Muscle layer of duodenum (tissue), 2 donors: ENCODE measurements around the gene TRIM71.

ENCODE experiments used
- H3K27ac ChIP-seq: one replicate; pipeline ENCODE4 v1.7.0; 2013; ENCODE audit warnings: mild to moderate bottlenecking, low read length
- H3K27me3 ChIP-seq: one replicate; pipeline ENCODE4 v1.7.0; 2013; ENCODE audit warnings: low read depth, mild to moderate bottlenecking, control low read depth, low read length
- H3K36me3 ChIP-seq, 2 donors: one replicate each; pipeline ENCODE4 v1.7.0; 2013; ENCODE audit warnings: low read length in 2 of 2, control low read depth in 1 of 2, mild to moderate bottlenecking in 1 of 2; ENCODE audit not compliant: insufficient read depth in 2 of 2, control insufficient read depth in 1 of 2
- H3K4me1 ChIP-seq, 2 donors: one replicate each; pipeline ENCODE4 v1.7.0; 2013; ENCODE audit warnings: low read length in 2 of 2, mild to moderate bottlenecking in 2 of 2, control low read depth in 1 of 2, moderate library complexity in 1 of 2; ENCODE audit not compliant: insufficient read depth in 2 of 2, control insufficient read depth in 1 of 2
- H3K4me3 ChIP-seq, 2 donors: one replicate each; pipeline ENCODE4 v1.7.0; 2013; ENCODE audit warnings: low read length in 2 of 2, low read depth in 1 of 2, mild to moderate bottlenecking in 1 of 2
- H3K9me3 ChIP-seq, 2 donors: one replicate each; pipeline ENCODE4 v1.7.0; 2013; ENCODE audit warnings: low read length in 2 of 2, control low read depth in 1 of 2, mild to moderate bottlenecking in 1 of 2; ENCODE audit not compliant: control insufficient read depth in 1 of 2
- donor health status: healthy.

TRIM71 gene

GRCh38 chr3:32856901-32857507, 39.2 kb downstream of the TRIM71 start:
- H3K27ac ChIP-seq = no peak overlapping the region
- H3K4me3 ChIP-seq = no peak overlapping the region

DNA sequence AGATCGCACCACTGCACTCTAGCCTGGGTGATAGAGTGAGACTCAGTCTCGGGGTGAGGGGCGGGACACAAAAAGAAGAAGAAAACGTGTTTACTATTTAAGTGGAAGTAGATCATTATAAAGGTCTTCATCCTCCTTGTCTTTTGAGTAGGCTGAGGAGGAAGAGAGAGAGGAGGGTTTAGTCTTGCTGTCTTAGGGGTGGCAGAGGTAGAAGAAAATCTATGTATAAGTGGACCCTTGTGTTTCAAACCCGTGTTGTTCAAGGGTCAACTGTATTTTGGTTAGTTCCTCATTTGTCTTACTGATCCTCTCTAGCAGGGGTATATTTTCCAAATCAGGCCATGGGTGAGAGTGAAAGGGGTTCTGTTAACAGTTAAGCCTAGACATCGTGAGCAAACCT, 40.1 kb downstream of the TRIM71 start:
- no peaks in the 10 kb centered on the region for H3K4me1 ChIP-seq
- no peaks in the 10 kb centered on the region for H3K36me3 ChIP-seq
- no peaks in the 10 kb centered on the region for H3K27me3 ChIP-seq
- H3K9me3 ChIP-seq = no peaks in the 10 kb centered on the region
- no peak overlapping the region for H3K4me3 ChIP-seq
- no peak overlapping the region for H3K27ac ChIP-seq

More at GRCh38 chr3:32856901-32857507, 39.2 kb downstream of the TRIM71 start:
- Histone ChIP-seq H3K9me3 (no peaks in the 10 kb centered on the region), H3K27me3 (no peaks in the 10 kb centered on the region), H3K4me1 (no peaks in the 10 kb centered on the region), H3K36me3 (no peaks in the 10 kb centered on the region)

DNA sequence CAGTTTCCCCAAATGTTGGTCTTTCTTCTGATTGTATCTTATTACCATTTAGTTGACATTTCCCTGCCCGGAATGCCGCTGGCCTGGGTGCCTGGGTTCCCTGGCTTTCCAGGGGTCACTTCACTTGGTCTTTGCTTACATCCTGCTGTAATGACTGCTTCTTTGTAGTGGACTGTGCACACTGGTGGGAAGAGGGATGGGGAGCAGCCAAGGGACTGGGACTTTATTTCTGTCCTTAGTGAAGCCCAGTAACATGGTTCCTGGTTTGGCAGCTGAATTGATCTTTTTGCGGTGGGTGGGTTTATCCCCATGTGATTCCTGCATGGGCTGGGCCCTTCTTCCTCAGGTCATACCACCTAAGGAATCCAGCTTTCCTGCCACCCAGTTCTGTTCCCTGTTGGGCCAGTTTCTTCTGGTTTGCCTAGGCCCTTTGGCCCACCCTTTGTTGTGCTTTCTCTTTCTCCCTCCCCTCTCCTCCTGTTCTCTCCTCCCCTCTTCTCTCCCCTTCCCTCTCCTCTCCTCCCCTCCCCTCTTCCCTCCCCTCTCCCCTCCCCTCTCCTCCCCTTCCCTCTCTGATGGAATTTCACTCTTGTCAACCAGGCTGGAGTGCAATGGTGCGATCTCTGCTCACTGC, 41.9 kb downstream of the TRIM71 start:
- Histone ChIP-seq H3K4me3 (no peak overlapping the region), H3K36me3 (no peaks in the 10 kb centered on the region), H3K27ac (no peak overlapping the region), H3K27me3 (no peaks in the 10 kb centered on the region), H3K4me1 (no peaks in the 10 kb centered on the region), H3K9me3 (no peaks in the 10 kb centered on the region)

GRCh38 chr3:32860499-32860898, 42.7 kb downstream of the TRIM71 start:
- H3K27me3 ChIP-seq = no peaks in the 10 kb centered on the region
- no peaks in the 10 kb centered on the region for H3K9me3 ChIP-seq
- no peak overlapping the region for H3K4me3 ChIP-seq
- no peaks in the 10 kb centered on the region for H3K36me3 ChIP-seq
- H3K4me1 ChIP-seq = no peaks in the 10 kb centered on the region
- no peak overlapping the region for H3K27ac ChIP-seq

DNA sequence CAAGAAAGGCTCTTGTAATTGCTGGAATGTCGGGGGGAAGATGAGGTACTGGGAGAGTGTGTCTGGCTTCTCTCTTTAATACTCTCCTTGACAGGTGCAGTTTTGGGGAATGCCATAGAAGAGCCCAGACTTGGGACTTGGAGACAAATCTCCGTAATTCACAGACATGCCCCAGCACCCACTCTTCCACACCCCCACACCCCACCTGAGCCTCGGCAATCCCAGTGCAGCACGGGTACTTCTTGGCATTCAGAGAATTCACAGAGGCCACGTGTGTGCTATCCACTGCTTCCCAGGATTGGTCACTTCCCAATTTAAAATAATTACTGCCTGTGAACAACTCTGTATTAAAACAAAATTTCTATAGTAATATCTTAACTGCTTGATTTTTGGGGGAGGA, 43.9 kb downstream of the TRIM71 start:
- Histone ChIP-seq H3K4me3 (no peak overlapping the region), H3K27ac (no peak overlapping the region), H3K27me3 (no peaks in the 10 kb centered on the region), H3K4me1 (no peaks in the 10 kb centered on the region), H3K9me3 (no peaks in the 10 kb centered on the region), H3K36me3 (no peaks in the 10 kb centered on the region)

GRCh38 chr3:32862247-32862935, 44.6 kb downstream of the TRIM71 start:
- Histone ChIP-seq H3K9me3 (no peaks in the 10 kb centered on the region), H3K36me3 (no peaks in the 10 kb centered on the region), H3K4me1 (no peaks in the 10 kb centered on the region), H3K27ac (no peak overlapping the region), H3K27me3 (no peaks in the 10 kb centered on the region), H3K4me3 (no peak overlapping the region)

DNA sequence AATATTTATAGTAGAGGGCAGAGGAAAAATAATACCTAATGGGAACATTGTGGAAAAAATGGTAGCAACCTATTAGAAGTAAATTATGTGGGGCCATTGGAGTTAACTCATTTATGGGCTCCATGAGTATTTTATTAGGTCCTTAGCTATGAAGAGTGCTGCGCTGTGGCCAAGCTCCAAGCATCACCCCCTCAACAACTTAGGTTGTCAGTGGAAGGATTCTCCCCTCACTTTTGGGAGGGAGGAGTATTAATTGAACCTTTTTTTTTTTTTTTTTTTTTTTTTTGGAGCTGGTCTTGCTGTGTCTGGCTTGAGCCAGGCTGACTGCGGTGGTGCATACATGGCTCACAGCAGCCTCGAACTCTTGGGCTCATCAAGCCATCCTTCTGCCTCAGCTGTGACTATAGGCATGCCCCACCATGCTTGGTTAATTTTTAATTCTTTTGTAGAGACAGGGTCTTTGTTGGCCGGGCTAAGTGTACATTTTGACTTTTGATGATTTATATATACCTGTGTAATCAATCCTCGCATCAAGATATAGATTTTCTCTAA, 45.2 kb downstream of the TRIM71 start:
- Histone ChIP-seq H3K27me3 (no peaks in the 10 kb centered on the region), H3K9me3 (no peaks in the 10 kb centered on the region), H3K27ac (no peak overlapping the region)

DNA sequence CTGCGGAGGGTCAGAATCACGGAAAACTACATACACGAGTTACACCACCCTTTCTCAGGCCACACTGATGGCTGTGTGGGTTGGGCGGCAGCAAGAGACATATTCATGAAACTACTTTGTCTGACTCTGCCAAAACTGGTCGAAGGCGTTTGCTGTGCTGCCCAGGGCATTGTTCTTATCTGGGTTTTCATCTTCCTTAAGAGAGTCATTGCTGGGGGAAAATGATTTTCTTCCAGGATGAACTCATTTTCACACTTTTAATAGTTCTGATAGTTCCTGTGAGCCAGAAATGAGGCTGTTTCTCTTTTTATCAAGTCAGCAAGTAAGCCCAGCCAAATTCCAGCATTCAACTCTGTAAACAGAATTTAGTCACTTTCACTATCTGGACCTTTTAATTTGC, 47.6 kb downstream of the TRIM71 start:
- H3K4me3 ChIP-seq = no peak overlapping the region
- H3K27me3 ChIP-seq = no peaks in the 10 kb centered on the region
- H3K4me1 ChIP-seq = no peaks in the 10 kb centered on the region
- H3K36me3 ChIP-seq = no peaks in the 10 kb centered on the region
- no peak overlapping the region for H3K27ac ChIP-seq
- H3K9me3 ChIP-seq = no peaks in the 10 kb centered on the region

More for the DNA sequence above, 45.2 kb downstream of the TRIM71 start:
- Histone ChIP-seq H3K4me1 (no peaks in the 10 kb centered on the region), H3K36me3 (no peaks in the 10 kb centered on the region), H3K4me3 (no peak overlapping the region)

DNA sequence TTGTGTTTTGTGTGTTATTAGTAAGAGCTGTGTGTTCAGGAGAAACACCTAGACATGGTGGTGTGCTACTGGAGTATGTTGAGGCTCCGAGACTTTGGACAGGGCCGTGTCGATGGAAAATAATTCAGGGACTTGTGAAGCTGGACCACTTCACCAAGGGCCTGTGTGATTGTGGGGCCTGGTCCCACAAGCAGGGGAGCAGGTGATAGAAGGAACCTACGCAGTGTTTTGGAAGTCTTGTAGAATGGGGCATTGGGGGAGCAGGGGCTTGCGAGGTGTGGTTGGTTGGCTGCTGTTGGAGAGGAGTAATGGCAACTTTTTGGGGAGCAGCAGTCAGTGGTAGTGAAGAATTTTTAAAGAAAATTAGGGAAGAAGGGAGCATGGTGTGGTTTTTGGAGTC, 48.7 kb downstream of the TRIM71 start:
- Histone ChIP-seq H3K36me3 (no peaks in the 10 kb centered on the region), H3K9me3 (no peaks in the 10 kb centered on the region), H3K27me3 (no peaks in the 10 kb centered on the region), H3K4me1 (no peaks in the 10 kb centered on the region), H3K4me3 (no peak overlapping the region), H3K27ac (no peak overlapping the region)

GRCh38 chr3:32867954-32868353, 50.2 kb downstream of the TRIM71 start:
- no peaks in the 10 kb centered on the region for H3K27me3 ChIP-seq
- no peaks in the 10 kb centered on the region for H3K9me3 ChIP-seq
- H3K4me3 ChIP-seq = no peak overlapping the region
- peaks cover 0 to under 1% of the 10 kb centered on the region in 2 donors for H3K4me1 ChIP-seq
- no peak overlapping the region for H3K27ac ChIP-seq
- H3K36me3 ChIP-seq = no peaks in the 10 kb centered on the region

DNA sequence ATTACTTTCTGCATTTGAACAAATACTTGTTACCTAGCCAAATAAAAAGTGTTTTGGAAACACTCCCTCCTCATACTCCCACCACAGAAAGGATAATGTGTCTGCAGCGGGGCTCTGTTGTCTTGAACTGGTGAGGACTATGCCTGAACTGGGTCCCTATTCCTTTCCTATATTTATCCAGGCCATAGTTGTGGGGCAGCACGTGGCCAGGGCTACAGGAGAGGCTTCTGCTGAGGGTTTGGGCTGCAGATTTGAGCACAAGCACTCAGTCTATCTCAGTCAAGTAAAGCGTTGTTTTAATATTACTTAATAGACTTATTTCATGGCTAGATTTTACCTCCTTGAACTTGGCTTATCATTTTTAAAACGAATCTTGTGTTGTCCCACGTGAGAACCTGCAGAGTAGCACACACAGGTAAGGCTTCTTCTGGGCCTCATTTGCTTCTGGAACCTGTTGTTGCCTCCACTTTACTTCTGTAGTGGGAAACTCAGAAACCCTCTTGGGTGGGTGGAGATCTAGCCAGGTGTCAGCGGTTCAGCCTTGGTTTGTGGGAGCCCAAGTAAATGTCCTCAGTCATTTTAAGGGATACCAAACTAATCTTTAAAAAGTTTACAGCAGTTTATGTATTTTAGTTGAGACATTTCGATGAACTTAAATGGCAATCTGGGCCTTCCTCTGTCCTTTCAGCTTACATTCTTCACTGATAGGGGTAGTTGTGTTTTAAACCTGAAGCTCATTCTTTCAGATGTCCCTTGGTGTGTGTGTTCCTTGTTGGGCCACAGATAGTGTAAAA, 51.1 kb downstream of the TRIM71 start:
- Histone ChIP-seq H3K36me3 (no peaks in the 10 kb centered on the region), H3K9me3 (no peaks in the 10 kb centered on the region), H3K4me1 (peaks cover 8 to 9% of the 10 kb centered on the region in 2 donors), H3K27me3 (no peaks in the 10 kb centered on the region), H3K4me3 (no peak overlapping the region), H3K27ac (no peak overlapping the region)
